SU-DHL-6 (cell line): ENCODE results near the gene TRAPPC2L.

Experiments
- H2AFZ ChIP-seq: fragments of 200-600 bp; sonication (generic); 2 replicates; pipeline ENCODE4 v1.6.1; 2014; ENCODE audit warnings: low read depth, mild to moderate bottlenecking, moderate library complexity, mixed read lengths, antibody characterized with exemption, low read length; ENCODE audit not compliant: severe bottlenecking
- H3F3A ChIP-seq: fragments of 200-600 bp; shearing (Covaris generic); 2 replicates; pipeline ENCODE4 v1.6.0; 2016; ENCODE audit warnings: antibody characterized with exemption, mild to moderate bottlenecking; ENCODE audit not compliant: insufficient read depth
- H3K27ac ChIP-seq: fragments of 200-600 bp; sonication (generic); 2 replicates; pipeline ENCODE4 v1.5.1; 2016; ENCODE audit warnings: low read depth, mild to moderate bottlenecking, low read length, moderate library complexity, mixed read lengths
- H3K27me3 ChIP-seq: fragments of 200-600 bp; sonication (generic), shearing (Covaris generic); 2 replicates; pipeline ENCODE4 v1.6.0; 2014; ENCODE audit warnings: mild to moderate bottlenecking, low read length
- H3K36me3 ChIP-seq: fragments of 200-600 bp; sonication (generic); 2 replicates; pipeline ENCODE4 v1.6.1; 2014; ENCODE audit warnings: mild to moderate bottlenecking, low read length, mixed read lengths
- H3K4me2 ChIP-seq: fragments of 300-600, 200-600 bp; shearing (Covaris generic), sonication (generic); 2 replicates; pipeline ENCODE4 v1.6.0; 2014; ENCODE audit warnings: low read length, low read depth, mild to moderate bottlenecking; ENCODE audit not compliant: poor library complexity, severe bottlenecking
- H3K4me3 ChIP-seq: fragments of 200-600 bp; sonication (generic); 2 replicates; pipeline ENCODE4 v1.5.1; 2014; ENCODE audit warnings: antibody characterized with exemption, low read length, mild to moderate bottlenecking, mixed read lengths; ENCODE audit not compliant: insufficient read depth, poor library complexity, severe bottlenecking
- H3K79me2 ChIP-seq: fragments of 200-600 bp; sonication (generic); 2 replicates; pipeline ENCODE4 v1.6.1; 2014; ENCODE audit warnings: mild to moderate bottlenecking, low read length, moderate library complexity; ENCODE audit not compliant: insufficient read depth
- H3K9ac ChIP-seq: fragments of 200-600 bp; sonication (generic); 2 replicates; pipeline ENCODE4 v1.7.0; 2014; ENCODE audit warnings: mild to moderate bottlenecking, low read length
- H3K9me2 ChIP-seq: fragments of 200-600 bp; sonication (generic); replicated peaks from 2 replicates; pipeline ENCODE4 v1.6.1; 2014; ENCODE audit warnings: low read length; ENCODE audit not compliant: insufficient read depth
- H3K9me3 ChIP-seq: fragments of 200-600 bp; sonication (generic); 2 replicates; pipeline ENCODE4 v1.6.1; 2014; ENCODE audit warnings: low read length, mixed read lengths; ENCODE audit not compliant: insufficient read depth
- H4K20me1 ChIP-seq: fragments of 200-600 bp; sonication (generic); 2 replicates; pipeline ENCODE4 v1.6.1; 2014; ENCODE audit warnings: low read depth, mild to moderate bottlenecking, antibody characterized with exemption, low read length, moderate library complexity, mixed read lengths
- EZH2phosphoT487 ChIP-seq: fragments of 200-600 bp; sonication (generic), shearing (Covaris generic); conservative IDR thresholded peaks from 2 replicates; pipeline ENCODE4 v1.6.1; 2018; ENCODE audit warnings: mild to moderate bottlenecking, antibody characterized with exemption, low read length, moderate library complexity, mixed read lengths
- TF ChIP-seq, protein P1 (sequence below): fragments of 200-600 bp; sonication (generic); IDR thresholded peaks from one replicate; pipeline ENCODE4 v1.5.1; 2017; ENCODE audit warnings: antibody characterized with exemption, mild to moderate bottlenecking, low read length, moderate library complexity; ENCODE audit not compliant: insufficient read depth, poor library complexity, severe bottlenecking

TRAPPC2L gene

GRCh38 chr16:88864099-88864498 lies 7.2 kb downstream of the TRAPPC2L start:
- no peak overlapping the region for H3K4me3 ChIP-seq
- no peaks in the 10 kb centered on the region for H3K79me2 ChIP-seq
- H3K27ac ChIP-seq, result no peak overlapping the region
- TF ChIP-seq, protein P1, sequence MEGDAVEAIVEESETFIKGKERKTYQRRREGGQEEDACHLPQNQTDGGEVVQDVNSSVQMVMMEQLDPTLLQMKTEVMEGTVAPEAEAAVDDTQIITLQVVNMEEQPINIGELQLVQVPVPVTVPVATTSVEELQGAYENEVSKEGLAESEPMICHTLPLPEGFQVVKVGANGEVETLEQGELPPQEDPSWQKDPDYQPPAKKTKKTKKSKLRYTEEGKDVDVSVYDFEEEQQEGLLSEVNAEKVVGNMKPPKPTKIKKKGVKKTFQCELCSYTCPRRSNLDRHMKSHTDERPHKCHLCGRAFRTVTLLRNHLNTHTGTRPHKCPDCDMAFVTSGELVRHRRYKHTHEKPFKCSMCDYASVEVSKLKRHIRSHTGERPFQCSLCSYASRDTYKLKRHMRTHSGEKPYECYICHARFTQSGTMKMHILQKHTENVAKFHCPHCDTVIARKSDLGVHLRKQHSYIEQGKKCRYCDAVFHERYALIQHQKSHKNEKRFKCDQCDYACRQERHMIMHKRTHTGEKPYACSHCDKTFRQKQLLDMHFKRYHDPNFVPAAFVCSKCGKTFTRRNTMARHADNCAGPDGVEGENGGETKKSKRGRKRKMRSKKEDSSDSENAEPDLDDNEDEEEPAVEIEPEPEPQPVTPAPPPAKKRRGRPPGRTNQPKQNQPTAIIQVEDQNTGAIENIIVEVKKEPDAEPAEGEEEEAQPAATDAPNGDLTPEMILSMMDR, result no peak
- no peak for TF ChIP-seq EZH2phosphoT487
- no peak overlapping the region for H3K9ac ChIP-seq
- H2AFZ ChIP-seq, result no peak overlapping the region
- H3K4me2 ChIP-seq, result no peak overlapping the region
- H3K9me2 ChIP-seq, result no peaks in the 10 kb centered on the region
- no peaks in the 10 kb centered on the region for H3F3A ChIP-seq
- H3K36me3 ChIP-seq, result no peaks in the 10 kb centered on the region
- no peaks in the 10 kb centered on the region for H3K9me3 ChIP-seq
- no peaks in the 10 kb centered on the region for H4K20me1 ChIP-seq
- no peaks in the 10 kb centered on the region for H3K27me3 ChIP-seq

DNA sequence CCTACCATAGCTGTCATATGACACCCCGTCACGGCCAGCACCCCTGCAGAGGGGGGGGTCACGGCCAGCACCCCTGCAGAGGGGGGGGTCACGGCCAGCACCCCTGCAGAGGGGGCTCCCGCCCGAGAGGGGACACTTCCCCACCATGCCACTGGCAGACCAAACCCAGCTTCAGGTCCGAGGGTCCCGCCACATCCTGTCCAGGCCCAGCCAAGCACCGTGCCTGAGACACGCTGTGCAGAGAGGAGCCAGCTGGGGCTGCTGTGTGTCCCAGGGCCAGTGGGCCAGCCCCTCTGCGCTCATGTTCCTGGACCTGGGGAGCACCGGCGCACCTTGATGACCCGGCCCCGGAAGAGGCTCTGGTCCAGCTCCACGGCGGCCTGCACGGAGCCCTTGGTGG lies 7.6 kb downstream of the TRAPPC2L start:
- Histone ChIP-seq H3K4me3 (no peak overlapping the region), H2AFZ (no peak overlapping the region), H3K79me2 (no peaks in the 10 kb centered on the region), H3F3A (no peaks in the 10 kb centered on the region), H3K9ac (no peak overlapping the region), H3K27me3 (no peaks in the 10 kb centered on the region), H3K27ac (no peak overlapping the region), H3K9me2 (no peaks in the 10 kb centered on the region), H3K4me2 (no peak overlapping the region), H3K36me3 (no peaks in the 10 kb centered on the region), H3K9me3 (no peaks in the 10 kb centered on the region), H4K20me1 (no peaks in the 10 kb centered on the region)
- TF ChIP-seq, protein P1, result no peak
- no peak for TF ChIP-seq EZH2phosphoT487

DNA sequence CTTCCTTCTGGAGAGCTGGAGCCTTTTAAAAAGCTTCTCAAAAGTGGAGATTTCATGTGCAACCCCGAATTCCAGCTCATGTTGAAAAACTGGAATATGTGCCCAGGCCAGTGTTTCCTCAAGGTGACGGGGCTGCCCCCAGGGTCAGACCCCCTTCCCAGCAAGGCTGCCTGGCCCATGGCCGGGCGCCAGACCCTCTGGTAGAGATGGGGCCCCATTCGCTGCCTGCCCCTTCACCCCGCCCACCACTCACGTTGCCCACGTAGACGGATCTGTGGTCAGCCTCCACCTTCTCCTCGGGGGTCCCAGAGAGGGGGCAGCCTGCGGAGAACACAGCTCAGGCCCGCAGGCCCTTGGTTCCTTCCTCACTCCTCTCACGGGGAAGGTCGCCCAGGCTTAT lies 8.4 kb downstream of the TRAPPC2L start:
- Histone ChIP-seq H3K4me3 (no peak overlapping the region), H3K9ac (no peak overlapping the region), H4K20me1 (no peaks in the 10 kb centered on the region), H3K27ac (no peak overlapping the region), H3K9me3 (no peaks in the 10 kb centered on the region), H3K79me2 (no peaks in the 10 kb centered on the region), H3K9me2 (no peaks in the 10 kb centered on the region), H3K27me3 (no peaks in the 10 kb centered on the region), H2AFZ (no peak overlapping the region), H3K4me2 (no peak overlapping the region), H3K36me3 (no peaks in the 10 kb centered on the region), H3F3A (no peaks in the 10 kb centered on the region)
- TF ChIP-seq, protein P1, result no peak
- no peak for TF ChIP-seq EZH2phosphoT487

DNA sequence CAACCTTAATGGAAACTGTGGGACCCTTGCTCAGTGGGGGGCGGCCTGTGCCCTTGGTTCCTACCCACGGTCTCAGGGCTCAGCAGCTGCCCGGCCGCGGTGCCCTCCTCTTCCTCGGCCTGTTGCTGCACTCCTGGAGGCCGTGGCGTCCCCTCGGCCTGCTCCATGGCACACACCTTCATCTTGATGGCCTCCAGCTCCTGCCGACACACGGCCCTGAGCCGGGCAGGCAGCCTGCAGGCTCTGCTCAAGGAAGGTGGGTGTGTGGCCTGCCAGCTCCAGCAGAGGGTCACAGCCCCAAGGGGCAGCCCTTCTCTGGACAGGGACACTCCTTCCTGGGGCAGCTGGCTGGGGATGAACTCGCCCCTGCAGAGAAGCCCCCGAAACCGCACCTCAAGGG lies 8.8 kb downstream of the TRAPPC2L start:
- no peak overlapping the region for H3K9ac ChIP-seq
- H3K36me3 ChIP-seq, result no peaks in the 10 kb centered on the region
- no peaks in the 10 kb centered on the region for H3K9me2 ChIP-seq
- H3K4me3 ChIP-seq, result no peak overlapping the region
- no peaks in the 10 kb centered on the region for H3K27me3 ChIP-seq
- TF ChIP-seq, protein P1, result no peak
- no peak for TF ChIP-seq EZH2phosphoT487
- no peak overlapping the region for H3K4me2 ChIP-seq
- no peak overlapping the region for H3K27ac ChIP-seq
- no peaks in the 10 kb centered on the region for H3F3A ChIP-seq
- H3K79me2 ChIP-seq, result no peaks in the 10 kb centered on the region
- no peaks in the 10 kb centered on the region for H4K20me1 ChIP-seq
- no peak overlapping the region for H2AFZ ChIP-seq
- H3K9me3 ChIP-seq, result no peaks in the 10 kb centered on the region
